ENCODE data around the gene CHPF. TPM values are rescaled to one million over a fixed set of nuclear protein-coding genes. Genes with fewer than 3 reads are reported as not detected.

The CHPF gene
- total and polyA plus RNA-seq, 10 of the 15 experiments (the other 5 are each of a cell fraction or from before 2014, with no cell fraction given): 0.09 to 17.4 (median 8.3) TPM; not detected in 1

- no TSS peak for BruUV-seq (replicated peaks)
These were observed 54.3 kb downstream of the CHPF start for GRCh38 chr2:219489315-219489714.

More at GRCh38 chr2:219489315-219489714, 54.3 kb downstream of the CHPF start:
- ChIA-PET CTCF (interaction anchor here (1.2 kb wide), 1 partner anchor 40 kb away, joined by 3 read pairs; no protein-coding TSS in a partner anchor), SMC1A (ENCODE audit: uncharacterized antibody, unreplicated experiment) (no interaction called here), POLR2A (no interaction called here), RAD21 (ENCODE audit: unreplicated experiment) (no interaction called here)
- no peaks in the 10 kb centered on the region for H3K36me3 ChIP-seq (ENCODE audit: control insufficient read depth in 2 of 2, insufficient read depth in 2 of 2, low read length in 1 of 2)
- H3K9ac ChIP-seq (ENCODE audit: control insufficient read depth, insufficient read depth, low read length): no peak overlapping the region
- WGBS (ENCODE audit: insufficient coverage, insufficient replicate concordance, low lambda C conversion rate, missing lambda C conversion rate): 5% methylated on average over 9 of the region's 9 CpGs
- intact Hi-C loops (cut with micrococcal nuclease; ENCODE audit: unreplicated experiment) (no loop called here), in situ Hi-C loops (cut with MboI) (no loop called here)
- no peak overlapping the region for H3K4me2 ChIP-seq (ENCODE audit: control insufficient read depth, insufficient read depth)
- H3K27ac ChIP-seq (ENCODE audit: control insufficient read depth, insufficient read depth): no peak overlapping the region
- FAIRE-seq: no peak
- H2AFZ ChIP-seq (ENCODE audit: control insufficient read depth, low read depth, low read length): no peak overlapping the region
- no peak for ATAC-seq
- H3K79me2 ChIP-seq (ENCODE audit: control insufficient read depth, insufficient read depth, low read length): no peaks in the 10 kb centered on the region
- no peak for TF ChIP-seq NR2F1 (conservative IDR thresholded peaks at IDR 0.05)
- TF ChIP-seq RUNX3 (IDR thresholded peaks at IDR 0.05; ENCODE audit: low read length): no peak
- TF ChIP-seq ZNF384 (IDR thresholded peaks at IDR 0.05; ENCODE audit: borderline replicate concordance, low read depth, low read length): no peak
- no peak for TF ChIP-seq TCF12 (IDR thresholded peaks at IDR 0.05; ENCODE audit: low read depth, low read length)
- TF ChIP-seq PRDM15 (CRISPR knock-in tag; IDR thresholded peaks at IDR 0.05): no peak
- no peak for TF ChIP-seq ATF2 (IDR thresholded peaks at IDR 0.05; ENCODE audit: low read length)
- no peak for TF ChIP-seq CHD2 (IDR thresholded peaks at IDR 0.05; ENCODE audit: borderline replicate concordance, low read depth, low read length)
- DNase-seq (ENCODE audit: low read depth, low spot score): no peak
- no peaks in the 10 kb centered on the region for H3K9me3 ChIP-seq (replicated peaks; ENCODE audit: control insufficient read depth, insufficient read depth, low read length)
- peaks cover 6 to 23% of the 10 kb centered on the region in 2 experiments for H3K27me3 ChIP-seq (replicated peaks in 1 of 2; ENCODE audit: control insufficient read depth in 2 of 2, insufficient read depth in 2 of 2, low read length in 1 of 2)
- no peaks in the 10 kb centered on the region for H4K20me1 ChIP-seq (ENCODE audit: control insufficient read depth, insufficient read depth)
- no peaks in the 10 kb centered on the region for H3K4me1 ChIP-seq (ENCODE audit: control insufficient read depth, insufficient read depth, low read length)
- H3K4me3 ChIP-seq: no peak overlapping the region

Small RNA genes within 50 kb of the gene (microRNA-seq; reads per million reads assigned to microRNA genes)
- not detected for gene MIR3132

Small RNA genes within 50 kb of the gene (small RNA-seq; reads per million reads assigned to genes)
- gene MIR3132 (not detected), gene RN7SKP213 (not detected)

Other genes with a start within 250 kb of the CHPF start
Only the 7 nearest of the 12 such genes appear.
- gene GMPPA, start 44.9 kb downstream of the CHPF start, total RNA-seq (2014; rRNA removed): 44.6 and 45.9 TPM in 2 replicates
- 23.4 and 24.4 TPM in 2 replicates for gene GMPPA, start 44.9 kb downstream of the CHPF start, total RNA-seq (2014; rRNA removed; fragmentation: Illumina TruSeq; extraction: Trizol)
- gene GMPPA, start 44.9 kb downstream of the CHPF start, total RNA-seq (2021): 37.6 and 45.3 TPM in 2 replicates
- 31.1 and 53.6 TPM in 2 replicates for gene GMPPA, start 44.9 kb downstream of the CHPF start, polyA plus RNA-seq (2011; rRNA removed)
- gene GMPPA, start 44.9 kb downstream of the CHPF start, polyA plus RNA-seq (2014; fragmentation: Illumina TruSeq; extraction: Trizol): 35.6 and 38.9 TPM in 2 replicates
- gene GMPPA, start 44.9 kb downstream of the CHPF start, polyA plus RNA-seq (2014; fragmentation: Nextera tagmentation; extraction: Ambion mirVana): 10 to 100 TPM in 1 of 2 experiments, 1 to 10 TPM in 1; 1.9 to 10.2 TPM
- 49.9 and 54.5 TPM in 2 replicates for gene GMPPA, start 44.9 kb downstream of the CHPF start, polyA plus RNA-seq (2014; rRNA removed)
- 10 to 100 TPM; 66.8 to 83.2 TPM for gene GMPPA, start 44.9 kb downstream of the CHPF start, polyA plus RNA-seq (2016; fragmentation: Nextera tagmentation; extraction: Ambion mirVana)
- gene ASIC4, start 29.3 kb downstream of the CHPF start, total RNA-seq (2014; rRNA removed): not detected in 2 replicates
- not detected in 2 replicates for gene ASIC4, start 29.3 kb downstream of the CHPF start, total RNA-seq (2014; rRNA removed; fragmentation: Illumina TruSeq; extraction: Trizol)
- not detected in 2 replicates for gene ASIC4, start 29.3 kb downstream of the CHPF start, total RNA-seq (2021)
- not detected in 2 replicates for gene ASIC4, start 29.3 kb downstream of the CHPF start, polyA plus RNA-seq (2011; rRNA removed)
- gene ASIC4, start 29.3 kb downstream of the CHPF start, polyA plus RNA-seq (2014; fragmentation: Illumina TruSeq; extraction: Trizol): 0.01 TPM in 1 of 2 replicates, not detected in the other
- not detected for gene ASIC4, start 29.3 kb downstream of the CHPF start, polyA plus RNA-seq (2014; fragmentation: Nextera tagmentation; extraction: Ambion mirVana)
- not detected in 2 replicates for gene ASIC4, start 29.3 kb downstream of the CHPF start, polyA plus RNA-seq (2014; rRNA removed)
- not detected for gene ASIC4, start 29.3 kb downstream of the CHPF start, polyA plus RNA-seq (2016; fragmentation: Nextera tagmentation; extraction: Ambion mirVana)
- gene TMEM198, start 219 bp upstream of the CHPF start, total RNA-seq (2014; rRNA removed): 0.49 and 0.73 TPM in 2 replicates
- gene TMEM198, start 219 bp upstream of the CHPF start, total RNA-seq (2014; rRNA removed; fragmentation: Illumina TruSeq; extraction: Trizol): 0.23 and 0.27 TPM in 2 replicates
- 1.1 and 1.2 TPM in 2 replicates for gene TMEM198, start 219 bp upstream of the CHPF start, total RNA-seq (2021)
- gene TMEM198, start 219 bp upstream of the CHPF start, polyA plus RNA-seq (2011; rRNA removed): 0.23 and 0.56 TPM in 2 replicates
- 0.16 TPM in 1 of 2 replicates, not detected in the other for gene TMEM198, start 219 bp upstream of the CHPF start, polyA plus RNA-seq (2014; fragmentation: Illumina TruSeq; extraction: Trizol)
- gene TMEM198, start 219 bp upstream of the CHPF start, polyA plus RNA-seq (2014; fragmentation: Nextera tagmentation; extraction: Ambion mirVana): not detected
- gene TMEM198, start 219 bp upstream of the CHPF start, polyA plus RNA-seq (2014; rRNA removed): 1.2 TPM in 2 replicates
- gene TMEM198, start 219 bp upstream of the CHPF start, polyA plus RNA-seq (2016; fragmentation: Nextera tagmentation; extraction: Ambion mirVana): under 1 TPM; 0.46 to 0.92 TPM
- gene OBSL1, start 27.7 kb upstream of the CHPF start, total RNA-seq (2014; rRNA removed): not detected in 2 replicates
- not detected in 2 replicates for gene OBSL1, start 27.7 kb upstream of the CHPF start, total RNA-seq (2014; rRNA removed; fragmentation: Illumina TruSeq; extraction: Trizol)
- 0.48 and 0.77 TPM in 2 replicates for gene OBSL1, start 27.7 kb upstream of the CHPF start, total RNA-seq (2021)
- gene OBSL1, start 27.7 kb upstream of the CHPF start, polyA plus RNA-seq (2011; rRNA removed): not detected in 2 replicates
- not detected in 2 replicates for gene OBSL1, start 27.7 kb upstream of the CHPF start, polyA plus RNA-seq (2014; fragmentation: Illumina TruSeq; extraction: Trizol)
- not detected for gene OBSL1, start 27.7 kb upstream of the CHPF start, polyA plus RNA-seq (2014; fragmentation: Nextera tagmentation; extraction: Ambion mirVana)
- not detected in 2 replicates for gene OBSL1, start 27.7 kb upstream of the CHPF start, polyA plus RNA-seq (2014; rRNA removed)
- gene OBSL1, start 27.7 kb upstream of the CHPF start, polyA plus RNA-seq (2016; fragmentation: Nextera tagmentation; extraction: Ambion mirVana): under 1 TPM in 1 of 2 experiments, not detected in 1; 0.14 TPM
- gene INHA, start 28.5 kb upstream of the CHPF start, total RNA-seq (2014; rRNA removed): not detected in 2 replicates
- not detected in 2 replicates for gene INHA, start 28.5 kb upstream of the CHPF start, total RNA-seq (2014; rRNA removed; fragmentation: Illumina TruSeq; extraction: Trizol)
- not detected in 2 replicates for gene INHA, start 28.5 kb upstream of the CHPF start, total RNA-seq (2021)
- gene INHA, start 28.5 kb upstream of the CHPF start, polyA plus RNA-seq (2011; rRNA removed): not detected in 2 replicates
- gene INHA, start 28.5 kb upstream of the CHPF start, polyA plus RNA-seq (2014; fragmentation: Illumina TruSeq; extraction: Trizol): not detected in 2 replicates
- not detected for gene INHA, start 28.5 kb upstream of the CHPF start, polyA plus RNA-seq (2014; fragmentation: Nextera tagmentation; extraction: Ambion mirVana)
- gene INHA, start 28.5 kb upstream of the CHPF start, polyA plus RNA-seq (2014; rRNA removed): not detected in 2 replicates
- not detected for gene INHA, start 28.5 kb upstream of the CHPF start, polyA plus RNA-seq (2016; fragmentation: Nextera tagmentation; extraction: Ambion mirVana)
- gene STK11IP, start 54.0 kb upstream of the CHPF start, total RNA-seq (2014; rRNA removed): 13.3 and 14.8 TPM in 2 replicates
- gene STK11IP, start 54.0 kb upstream of the CHPF start, total RNA-seq (2014; rRNA removed; fragmentation: Illumina TruSeq; extraction: Trizol): 5.2 and 5.7 TPM in 2 replicates
- gene STK11IP, start 54.0 kb upstream of the CHPF start, total RNA-seq (2021): 21.3 and 24.0 TPM in 2 replicates
- 5.7 and 11.6 TPM in 2 replicates for gene STK11IP, start 54.0 kb upstream of the CHPF start, polyA plus RNA-seq (2011; rRNA removed)
- 1.9 and 9.0 TPM in 2 replicates for gene STK11IP, start 54.0 kb upstream of the CHPF start, polyA plus RNA-seq (2014; fragmentation: Illumina TruSeq; extraction: Trizol)
- gene STK11IP, start 54.0 kb upstream of the CHPF start, polyA plus RNA-seq (2014; fragmentation: Nextera tagmentation; extraction: Ambion mirVana): 1 to 10 TPM in 1 of 2 experiments, under 1 TPM in 1; 0.42 to 1.6 TPM
- gene STK11IP, start 54.0 kb upstream of the CHPF start, polyA plus RNA-seq (2014; rRNA removed): 15.7 and 17.0 TPM in 2 replicates
- gene STK11IP, start 54.0 kb upstream of the CHPF start, polyA plus RNA-seq (2016; fragmentation: Nextera tagmentation; extraction: Ambion mirVana): 10 to 100 TPM; 11.3 to 12.2 TPM
- gene SLC4A3, start 83.8 kb upstream of the CHPF start, total RNA-seq (2014; rRNA removed): not detected in 2 replicates
- gene SLC4A3, start 83.8 kb upstream of the CHPF start, total RNA-seq (2014; rRNA removed; fragmentation: Illumina TruSeq; extraction: Trizol): not detected in 2 replicates
- gene SLC4A3, start 83.8 kb upstream of the CHPF start, total RNA-seq (2021): 0.05 TPM in 1 of 2 replicates, not detected in the other
- gene SLC4A3, start 83.8 kb upstream of the CHPF start, polyA plus RNA-seq (2011; rRNA removed): 0.05 TPM in 1 of 2 replicates, not detected in the other
- not detected in 2 replicates for gene SLC4A3, start 83.8 kb upstream of the CHPF start, polyA plus RNA-seq (2014; fragmentation: Illumina TruSeq; extraction: Trizol)
- not detected for gene SLC4A3, start 83.8 kb upstream of the CHPF start, polyA plus RNA-seq (2014; fragmentation: Nextera tagmentation; extraction: Ambion mirVana)
- gene SLC4A3, start 83.8 kb upstream of the CHPF start, polyA plus RNA-seq (2014; rRNA removed): not detected in 2 replicates
- under 1 TPM in 1 of 2 experiments, not detected in 1; 0.08 TPM for gene SLC4A3, start 83.8 kb upstream of the CHPF start, polyA plus RNA-seq (2016; fragmentation: Nextera tagmentation; extraction: Ambion mirVana)

All from GM12878 (cell line).